ENCODE measurements around the gene PROX1. TPM values are rescaled to one million over a fixed set of nuclear protein-coding genes. Genes with fewer than 3 reads are reported as not detected.

Gene PROX1
- total RNA-seq, 4 donors from 2014 or later, result 0.15 to 3.8 (median 0.66) TPM

DNA sequence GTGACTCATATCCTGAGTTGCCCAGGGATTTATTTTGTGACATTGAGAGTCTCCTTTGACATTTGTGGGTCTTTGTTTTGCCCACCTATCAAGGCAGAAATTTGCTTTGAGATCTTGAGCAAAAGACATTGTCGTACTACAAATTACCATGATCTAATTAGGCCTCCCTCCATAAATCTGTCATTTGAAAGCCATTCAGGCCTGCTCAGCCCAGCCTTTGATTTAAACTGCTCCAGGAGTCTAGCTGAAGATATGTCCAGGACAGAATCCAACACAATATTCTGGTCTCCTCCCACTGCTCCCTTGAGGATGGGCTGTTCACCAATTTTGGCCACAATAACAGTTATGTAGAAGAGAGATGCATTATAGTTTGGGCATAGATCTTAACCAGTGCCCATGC is 86.7 kb downstream of the PROX1 start:
- H3K4me3 ChIP-seq, result no peak overlapping the region
- H3K27ac ChIP-seq, result no peak overlapping the region
- intact Hi-C loops (cut with DNase I), result no loop called here
- peaks cover 0 to 21% (median 0%) of the 10 kb centered on the region in 4 donors for H3K27me3 ChIP-seq
- no peak for DNase-seq
- no peaks in the 10 kb centered on the region for H3K36me3 ChIP-seq
- H3K4me1 ChIP-seq, result no peaks in the 10 kb centered on the region
- WGBS, 2 donors, result 70 to 80% methylated on average over 1 of the region's 1 CpG
- H3K9me3 ChIP-seq, result no peaks in the 10 kb centered on the region
- no peak for TF ChIP-seq CTCF (IDR thresholded peaks at IDR 0.05)
- no peak for TF ChIP-seq POLR2A (IDR thresholded peaks at IDR 0.05)

- no peak for DNase-seq
- H3K4me3 ChIP-seq, result no peak overlapping the region
- peaks cover 0 to 21% (median 0%) of the 10 kb centered on the region in 4 donors for H3K27me3 ChIP-seq
- TF ChIP-seq CTCF (IDR thresholded peaks at IDR 0.05) (no peak), POLR2A (IDR thresholded peaks at IDR 0.05) (no peak)
- no peaks in the 10 kb centered on the region for H3K36me3 ChIP-seq
- no peaks in the 10 kb centered on the region for H3K9me3 ChIP-seq
- intact Hi-C loops (cut with DNase I), result no loop called here
- 26 to 34% methylated on average over 5 of the region's 5 CpGs for WGBS, 2 donors
- no peak overlapping the region for H3K27ac ChIP-seq
- H3K4me1 ChIP-seq, result no peaks in the 10 kb centered on the region
These were observed 87.7 kb downstream of the PROX1 start for GRCh38 chr1:214075305-214075998.

DNA sequence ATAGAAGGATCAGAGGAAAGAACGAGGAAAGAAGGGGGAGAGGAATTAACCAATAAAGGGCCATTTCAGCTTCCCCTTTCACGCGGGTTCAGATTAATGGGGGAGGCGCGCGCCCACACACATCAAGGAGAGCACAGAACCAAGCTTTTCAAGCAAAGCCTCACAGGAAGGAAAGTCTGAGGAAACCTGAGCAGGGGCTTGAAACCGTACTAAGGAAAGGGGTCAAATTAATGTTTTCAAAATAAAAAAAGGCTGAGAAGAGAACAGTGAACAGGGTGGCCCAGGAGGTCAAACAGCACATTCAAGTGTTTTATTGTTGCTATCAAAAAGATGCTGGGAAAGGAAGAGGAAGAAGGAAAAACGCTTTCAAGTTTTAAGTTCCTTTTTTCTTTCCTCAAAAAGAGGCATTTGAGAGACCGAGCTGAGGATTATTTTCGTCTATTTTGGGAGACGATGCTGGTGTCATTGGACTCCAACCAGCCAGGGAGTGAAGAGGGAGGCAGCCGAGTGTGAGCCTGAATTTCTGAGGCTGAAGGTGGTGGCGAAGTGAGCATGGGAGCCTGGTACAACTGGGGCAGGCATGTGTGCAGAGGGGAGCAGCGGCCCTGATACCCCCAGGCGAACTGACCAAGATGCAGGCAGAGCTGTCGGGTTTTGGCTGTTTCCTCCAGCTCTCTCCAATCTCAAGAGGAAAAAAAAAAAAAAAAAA is 88.4 kb downstream of the PROX1 start:
- Histone ChIP-seq H3K4me3 (no peak overlapping the region), H3K27me3 (peaks cover 0 to 21% (median 0%) of the 10 kb centered on the region in 4 donors), H3K36me3 (no peaks in the 10 kb centered on the region), H3K4me1 (no peaks in the 10 kb centered on the region), H3K27ac (no peak overlapping the region), H3K9me3 (no peaks in the 10 kb centered on the region)
- intact Hi-C loops (cut with DNase I), result no loop called here
- no peak for DNase-seq
- no peak for TF ChIP-seq POLR2A (IDR thresholded peaks at IDR 0.05)
- no peak for TF ChIP-seq CTCF (IDR thresholded peaks at IDR 0.05)
- 45 to 49% methylated on average over 13 to 14 of the region's 16 CpGs for WGBS, 2 donors

GRCh38 chr1:214076708-214077065 is 88.9 kb downstream of the PROX1 start:
- intact Hi-C loops (cut with DNase I), result no loop called here
- WGBS, 2 donors, result 63 to 68% methylated on average over 7 of the region's 7 CpGs

More at GRCh38 chr1:214076708-214077065, 88.9 kb downstream of the PROX1 start:
- no peaks in the 10 kb centered on the region for H3K9me3 ChIP-seq
- TF ChIP-seq POLR2A (IDR thresholded peaks at IDR 0.05), result no peak
- TF ChIP-seq CTCF (IDR thresholded peaks at IDR 0.05), result no peak
- no peak overlapping the region for H3K4me3 ChIP-seq
- H3K36me3 ChIP-seq, result no peaks in the 10 kb centered on the region
- peaks cover 0 to 21% (median 0%) of the 10 kb centered on the region in 4 donors for H3K27me3 ChIP-seq
- H3K27ac ChIP-seq, result no peak overlapping the region
- DNase-seq, result no peak
- no peaks in the 10 kb centered on the region for H3K4me1 ChIP-seq

Measured in esophagus squamous epithelium (tissue), 5 donors.